GM12875 (cell line): ENCODE measurements around the gene PDZK1.

Source experiments
- H3K4me3 ChIP-seq: one replicate; pipeline ENCODE4 v1.5.1; 2011; ENCODE audit warnings: low read depth, low read length, control low read depth
- TF ChIP-seq, protein P1 (sequence below): IDR thresholded peaks from 2 replicates; pipeline ENCODE4 v1.5.1; 2011; ENCODE audit warnings: low read depth, mild to moderate bottlenecking, control low read depth, inconsistent platforms, low read length, moderate library complexity, borderline replicate concordance; ENCODE audit not compliant: insufficient read depth

The PDZK1 gene

DNA sequence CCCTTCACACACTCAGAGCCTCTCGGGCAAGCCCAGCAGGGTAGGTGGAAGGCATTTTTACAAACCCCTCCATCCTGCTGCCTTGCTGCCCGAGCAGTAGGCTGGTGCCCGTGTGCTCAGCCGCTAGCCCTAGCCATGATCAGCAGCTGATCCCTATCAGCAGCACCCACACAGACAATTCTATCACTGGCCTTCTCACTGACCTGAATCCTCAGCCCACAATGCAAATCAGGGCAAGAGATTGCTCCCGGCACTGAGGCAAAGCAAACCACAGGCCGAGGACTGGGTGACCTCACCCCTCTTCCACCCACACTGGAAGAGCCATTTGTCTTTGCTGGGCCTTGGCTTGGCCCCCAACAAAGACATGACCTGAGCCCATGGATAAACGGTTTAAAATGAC lies 895 bp upstream of the PDZK1 start:
- H3K4me3 ChIP-seq = no peak overlapping the region
- TF ChIP-seq, protein P1, sequence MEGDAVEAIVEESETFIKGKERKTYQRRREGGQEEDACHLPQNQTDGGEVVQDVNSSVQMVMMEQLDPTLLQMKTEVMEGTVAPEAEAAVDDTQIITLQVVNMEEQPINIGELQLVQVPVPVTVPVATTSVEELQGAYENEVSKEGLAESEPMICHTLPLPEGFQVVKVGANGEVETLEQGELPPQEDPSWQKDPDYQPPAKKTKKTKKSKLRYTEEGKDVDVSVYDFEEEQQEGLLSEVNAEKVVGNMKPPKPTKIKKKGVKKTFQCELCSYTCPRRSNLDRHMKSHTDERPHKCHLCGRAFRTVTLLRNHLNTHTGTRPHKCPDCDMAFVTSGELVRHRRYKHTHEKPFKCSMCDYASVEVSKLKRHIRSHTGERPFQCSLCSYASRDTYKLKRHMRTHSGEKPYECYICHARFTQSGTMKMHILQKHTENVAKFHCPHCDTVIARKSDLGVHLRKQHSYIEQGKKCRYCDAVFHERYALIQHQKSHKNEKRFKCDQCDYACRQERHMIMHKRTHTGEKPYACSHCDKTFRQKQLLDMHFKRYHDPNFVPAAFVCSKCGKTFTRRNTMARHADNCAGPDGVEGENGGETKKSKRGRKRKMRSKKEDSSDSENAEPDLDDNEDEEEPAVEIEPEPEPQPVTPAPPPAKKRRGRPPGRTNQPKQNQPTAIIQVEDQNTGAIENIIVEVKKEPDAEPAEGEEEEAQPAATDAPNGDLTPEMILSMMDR = no peak

DNA sequence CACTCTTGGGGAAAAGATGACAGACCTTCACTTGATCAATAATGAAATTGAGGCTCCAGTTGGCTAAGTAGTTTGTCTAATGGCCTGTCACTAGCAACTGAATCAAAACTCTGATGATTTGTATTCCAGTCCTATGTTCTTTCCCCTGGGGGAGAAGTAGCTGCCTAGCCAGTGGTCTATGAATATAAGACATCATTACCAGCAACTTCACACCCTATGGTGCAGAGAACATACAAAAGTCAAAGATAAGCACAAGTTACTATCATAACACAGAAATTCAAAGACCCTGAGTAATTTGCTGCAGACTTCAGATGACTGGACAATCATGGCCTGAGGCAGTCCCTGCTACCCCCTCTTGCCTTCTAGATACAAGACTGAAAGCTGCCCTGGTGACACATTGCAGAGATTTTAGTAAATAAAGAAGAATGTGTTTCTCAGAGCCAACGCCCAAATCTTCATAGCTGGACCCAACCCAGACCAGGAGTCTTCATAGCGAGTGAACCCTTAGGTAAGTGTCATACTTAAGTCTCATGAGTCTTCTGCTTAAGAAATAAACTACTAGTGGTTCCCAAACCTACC lies 993 bp downstream of the PDZK1 start:
- H3K4me3 ChIP-seq = no peak overlapping the region

DNA sequence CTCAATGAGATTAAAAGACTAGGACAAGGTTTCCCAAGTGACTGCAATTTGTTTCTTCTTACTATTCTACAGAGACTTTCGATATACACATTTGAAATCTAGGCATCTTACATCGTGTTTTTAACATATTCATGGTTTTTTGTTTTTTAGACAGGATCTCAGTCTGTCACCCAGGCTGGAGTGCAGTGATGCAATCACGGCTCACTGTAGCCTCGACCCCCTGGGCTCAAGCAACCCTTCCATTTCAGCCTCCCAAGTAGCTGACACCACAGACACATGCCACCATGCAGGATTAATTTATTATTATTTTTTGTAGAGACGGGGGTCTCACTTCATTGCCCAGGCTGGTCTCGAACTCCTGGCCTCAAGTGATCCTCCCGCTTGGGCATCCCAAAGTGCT lies 1.5 kb downstream of the PDZK1 start:
- TF ChIP-seq, protein P1 = no peak
- H3K4me3 ChIP-seq = no peak overlapping the region

More for the DNA sequence above, 993 bp downstream of the PDZK1 start:
- TF ChIP-seq, protein P1 = no peak

DNA sequence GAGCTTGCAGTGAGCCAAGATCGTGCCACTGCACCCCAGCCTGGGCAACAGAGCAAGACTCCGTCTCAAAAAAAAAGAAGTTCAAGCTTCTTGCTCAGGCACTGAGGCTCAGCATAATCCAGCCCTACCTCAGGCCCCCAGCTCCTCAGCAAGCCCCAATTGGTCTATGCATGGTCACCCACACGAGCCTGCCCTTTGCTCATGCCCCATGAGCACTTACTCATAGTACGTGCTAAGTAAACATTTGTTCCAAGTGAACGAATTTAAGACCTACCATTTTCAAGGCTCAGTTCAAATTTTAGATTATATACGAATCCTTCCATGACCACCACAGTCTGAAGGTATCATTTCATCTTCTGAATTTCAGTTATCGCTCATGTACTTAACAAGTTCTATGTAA lies 4.3 kb downstream of the PDZK1 start:
- no peak overlapping the region for H3K4me3 ChIP-seq
- TF ChIP-seq, protein P1 = no peak

DNA sequence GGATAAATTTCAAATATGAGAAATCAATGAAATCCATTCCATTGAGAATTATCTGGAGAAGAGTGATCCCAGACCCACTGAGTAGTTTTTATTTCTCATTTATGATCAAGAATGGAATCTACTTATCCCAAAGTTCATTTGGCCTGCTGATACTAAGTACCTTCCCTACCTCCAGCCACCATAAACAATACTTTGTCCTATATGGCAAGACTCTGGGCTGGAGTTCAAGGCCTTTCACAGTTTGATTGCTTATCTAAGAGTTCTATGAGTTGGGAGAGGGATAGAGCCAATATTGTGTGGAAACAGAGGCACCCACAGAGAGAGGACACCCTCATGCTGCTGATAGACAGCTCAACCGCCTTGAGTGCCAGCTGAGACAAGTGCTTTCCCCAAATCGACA lies 5.1 kb downstream of the PDZK1 start:
- no peak overlapping the region for H3K4me3 ChIP-seq
- TF ChIP-seq, protein P1 = no peak

DNA sequence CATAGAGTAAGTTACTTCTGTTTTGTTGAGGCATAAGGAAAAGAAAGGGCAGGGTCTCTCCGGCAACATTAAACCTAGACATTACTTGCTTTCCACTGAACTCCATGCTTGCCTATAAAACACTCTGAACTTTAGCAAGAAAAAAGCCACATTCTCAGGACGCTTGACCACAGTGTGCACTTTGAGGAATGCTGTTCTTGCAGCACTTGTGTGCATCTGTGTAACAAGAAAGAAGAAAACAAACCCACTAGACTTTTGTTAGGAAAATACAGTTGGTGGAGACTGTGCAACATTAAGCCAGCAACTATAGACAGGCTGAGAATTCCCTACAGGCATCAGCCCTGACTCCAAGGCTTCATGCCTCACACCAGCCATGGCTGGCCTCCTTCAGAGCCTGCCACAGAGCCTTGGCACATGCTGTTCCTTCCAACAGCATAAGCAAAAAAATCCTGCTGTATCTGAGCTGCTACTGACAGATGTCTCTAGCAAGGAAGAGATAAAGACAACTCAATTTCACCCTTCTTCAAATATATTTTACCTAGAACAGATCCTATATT lies 5.8 kb downstream of the PDZK1 start:
- H3K4me3 ChIP-seq = no peak overlapping the region
- TF ChIP-seq, protein P1 = no peak

DNA sequence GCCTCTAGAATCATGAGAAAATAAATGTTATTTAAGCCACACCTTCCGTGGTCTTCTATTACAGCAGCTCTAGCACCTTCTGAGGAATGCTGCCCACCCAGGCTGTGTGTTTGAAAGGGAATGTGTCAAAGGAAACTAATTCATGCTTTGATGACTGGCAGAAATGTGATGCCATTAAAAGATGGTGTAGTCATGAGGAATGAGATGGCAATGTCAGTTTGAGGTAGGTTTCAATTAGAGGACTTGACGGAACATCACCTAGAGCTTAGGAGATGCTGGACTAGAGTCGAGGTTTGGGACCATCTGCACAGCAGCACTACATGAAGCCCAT lies 10.6 kb downstream of the PDZK1 start:
- TF ChIP-seq, protein P1 = no peak

More for the DNA sequence above, 10.6 kb downstream of the PDZK1 start:
- H3K4me3 ChIP-seq = no peak overlapping the region
